IMR-90 (cell line): ENCODE measurements around the gene IGLL1. TPM values are rescaled to one million over a fixed set of nuclear protein-coding genes. Genes with fewer than 3 reads are reported as not detected.

Source experiments
- ATAC-seq: fragments of 200-7000 bp; cut with Tn5 transposase; 2 replicates; pipeline ENCODE4 v1.9.1; 2020; ENCODE audit warnings: low read depth, mild to moderate bottlenecking, moderate library complexity
- BruUV-seq: library from RNA; stranded (reverse); fragments of 400-500 nt; replicated peaks from 2 replicates; lab custom pipeline; 2021; lab: Mats Ljungman, UMichigan
- CTCF ChIA-PET: fragments of 300-600 bp; formaldehyde crosslinking; extraction: SDS; loops from one replicate; lab custom pipeline; 2021; ENCODE audit warnings: antibody characterized with exemption; lab: Yijun Ruan, JAX
- POLR2A ChIA-PET: fragments of 300-600 bp; sonication (Branson Sonifier 250); formaldehyde crosslinking; loops from one replicate; lab custom pipeline; 2022; ENCODE audit warnings: antibody characterized with exemption; ENCODE audit not compliant: unreplicated experiment; lab: Charles Lee
- DNase-seq: peaks from one replicate; pipeline ENCODE4 v3.0.0; 2013
- H2AFZ ChIP-seq: replicated peaks from 2 replicates; pipeline ENCODE3; 2013; ENCODE audit warnings: low read length, mild to moderate bottlenecking; ENCODE audit not compliant: poor library complexity
- H2AK5ac ChIP-seq: 2 replicates; pipeline ENCODE4 v1.6.1; 2013; ENCODE audit warnings: low read depth, low read length, inconsistent platforms
- H2AK9ac ChIP-seq: replicated peaks from 2 replicates; pipeline ENCODE3; 2013; ENCODE audit warnings: mild to moderate bottlenecking, low read depth, low read length, moderate library complexity; ENCODE audit not compliant: poor library complexity
- H2BK120ac ChIP-seq: 2 replicates; pipeline ENCODE4 v1.6.1; 2013; ENCODE audit warnings: low read depth, low read length, inconsistent platforms
- H2BK15ac ChIP-seq: 3 replicates; pipeline ENCODE4 v1.6.1; 2013; ENCODE audit warnings: low read depth, low read length, inconsistent platforms
- H2BK20ac ChIP-seq: 2 replicates; pipeline ENCODE4 v1.6.1; 2013; ENCODE audit warnings: low read depth, mild to moderate bottlenecking, inconsistent platforms, low read length, moderate library complexity
- H2BK5ac ChIP-seq: 2 replicates; pipeline ENCODE4 v1.6.1; 2013; ENCODE audit warnings: mild to moderate bottlenecking, low read depth, low read length, inconsistent platforms; ENCODE audit not compliant: poor library complexity, severe bottlenecking
- H3K14ac ChIP-seq: replicated peaks from 2 replicates; pipeline ENCODE4 v1.6.1; 2013; ENCODE audit warnings: low read depth, low read length, inconsistent platforms
- H3K18ac ChIP-seq: 2 replicates; pipeline ENCODE4 v1.6.1; 2013; ENCODE audit warnings: low read depth, low read length, control low read depth
- H3K23ac ChIP-seq: 2 replicates; pipeline ENCODE4 v1.6.1; 2013; ENCODE audit warnings: low read depth, low read length, inconsistent platforms
- H3K27ac ChIP-seq: 2 replicates; pipeline ENCODE4 v1.5.1; 2013; ENCODE audit warnings: mild to moderate bottlenecking, control low read depth, low read length; ENCODE audit not compliant: insufficient read depth
- H3K27me3 ChIP-seq: 2 replicates; pipeline ENCODE4 v1.6.1; 2013; ENCODE audit warnings: low read length; ENCODE audit not compliant: control insufficient read depth, insufficient read depth
- H3K36me3 ChIP-seq: 2 replicates; pipeline ENCODE4 v1.6.1; 2013; ENCODE audit warnings: low read length, mixed read lengths; ENCODE audit not compliant: control insufficient read depth, insufficient read depth
- H3K4ac ChIP-seq: 2 replicates; pipeline ENCODE4 v1.6.1; 2013; ENCODE audit warnings: low read depth, low read length, inconsistent platforms
- H3K4me1 ChIP-seq: 2 replicates; pipeline ENCODE4 v1.6.1; 2013; ENCODE audit warnings: low read length, mixed read lengths; ENCODE audit not compliant: control insufficient read depth, insufficient read depth
- H3K4me2 ChIP-seq: 2 replicates; pipeline ENCODE4 v1.6.1; 2013; ENCODE audit warnings: low read depth, mild to moderate bottlenecking, control low read depth, low read length, moderate library complexity
- H3K4me3 ChIP-seq: 2 replicates; pipeline ENCODE4 v1.5.1; 2013; ENCODE audit warnings: low read depth, mild to moderate bottlenecking, control low read depth, low read length, moderate library complexity; ENCODE audit not compliant: insufficient read depth
- H3K56ac ChIP-seq: 2 replicates; pipeline ENCODE4 v1.6.1; 2013; ENCODE audit warnings: low read length, inconsistent platforms; ENCODE audit not compliant: insufficient read depth; ENCODE audit errors: extremely low read depth
- H3K79me1 ChIP-seq, 2 experiments: 2 replicates each; pipeline ENCODE4 v1.6.1; 2013; ENCODE audit warnings: low read length in 2 of 2, inconsistent platforms in 1 of 2, low read depth in 1 of 2
- H3K9ac ChIP-seq: 2 replicates; pipeline ENCODE4 v1.6.1; 2013; ENCODE audit warnings: low read depth, low read length, control low read depth
- H3K9me1 ChIP-seq: 2 replicates; pipeline ENCODE4 v1.6.1; 2013; ENCODE audit warnings: low read length, inconsistent platforms; ENCODE audit not compliant: insufficient read depth
- H3K9me3 ChIP-seq: 2 replicates; pipeline ENCODE4 v1.6.1; 2013; ENCODE audit warnings: low read length; ENCODE audit not compliant: control insufficient read depth, insufficient read depth
- H4K20me1 ChIP-seq: 2 replicates; pipeline ENCODE4 v1.6.1; 2013; ENCODE audit warnings: low read length, inconsistent platforms; ENCODE audit not compliant: insufficient read depth
- H4K5ac ChIP-seq: 2 replicates; pipeline ENCODE4 v1.6.1; 2013; ENCODE audit warnings: mild to moderate bottlenecking, low read depth, low read length, control low read depth
- H4K8ac ChIP-seq, 2 experiments: 2 replicates each; pipeline ENCODE4 v1.6.1; 2013; ENCODE audit warnings: low read depth in 2 of 2, low read length in 2 of 2, control low read depth in 1 of 2, inconsistent platforms in 1 of 2
- H4K91ac ChIP-seq: 2 replicates; pipeline ENCODE4 v1.6.1; 2013; ENCODE audit warnings: low read depth, low read length, inconsistent platforms; ENCODE audit not compliant: insufficient read depth
- BHLHE40 ChIP-seq: fragments of 150-350 bp; IDR thresholded peaks from 2 replicates; pipeline ENCODE4 v1.6.1; 2016; ENCODE audit warnings: mild to moderate bottlenecking, low read depth, low read length
- MAZ ChIP-seq: IDR thresholded peaks from 2 replicates; pipeline ENCODE4 v1.6.1; 2012; ENCODE audit warnings: low read depth, mild to moderate bottlenecking, low read length, improper control_type of control experiment, moderate library complexity, borderline replicate concordance
- NFE2L2 ChIP-seq: fragments of 150-350 bp; IDR thresholded peaks from 2 replicates; pipeline ENCODE4 v1.6.1; 2016; ENCODE audit warnings: low read depth, mild to moderate bottlenecking, low read length
- POLR2A ChIP-seq: IDR thresholded peaks from 2 replicates; pipeline ENCODE4 v1.6.1; 2012; ENCODE audit warnings: mild to moderate bottlenecking, low read depth, low read length
- RAD21 ChIP-seq: IDR thresholded peaks from 2 replicates; pipeline ENCODE4 v1.6.1; 2012; ENCODE audit warnings: low read length, improper control_type of control experiment
- RFX5 ChIP-seq: IDR thresholded peaks from 2 replicates; pipeline ENCODE4 v1.8.0; 2012; ENCODE audit warnings: low read depth, mild to moderate bottlenecking, low read length, moderate library complexity
- WGBS, 2 experiments: methylation state at CpG; one replicate each; pipeline versions ENCODE4 v1.1.5 to v1.1.7; 2013; ENCODE audit warnings: missing lambda C conversion rate in 2 of 2; ENCODE audit not compliant: insufficient read length in 1 of 2; ENCODE audit errors: extremely low coverage in 2 of 2; 5-methylcytosine and 5-hydroxymethylcytosine counted together
- dilution Hi-C: fragments of 300-500 bp; cut with HindIII; formaldehyde crosslinking; loops from one replicate; pipeline ENCODE4 v1.14.3; 2018; ENCODE audit warnings: low sequenced_read_pairs; ENCODE audit not compliant: unreplicated experiment
- in situ Hi-C: fragments of 300-500 bp; cut with MboI; formaldehyde crosslinking; loops from 3 replicates; pipeline ENCODE4 v1.14.3; 2019; ENCODE audit warnings: low sequenced_read_pairs, inconsistent platforms, mixed read lengths
- intact Hi-C: fragments of 100-400 bp; cut with micrococcal nuclease; formaldehyde crosslinking; loops from 2 replicates; pipeline ENCODE4 v1.10.0; 2022
- polyA plus RNA-seq, 3 experiments: library from polyadenylated mRNA; depleted of rRNA; stranded (reverse); fragments of >200 nt; gene quantifications; 2 replicates each; pipeline ENCODE4 v1.2.3, GENCODE V29; 2012; ENCODE audit warnings: low replicate concordance in 1 of 3
- total RNA-seq: library from RNA; depleted of rRNA; stranded (reverse); fragments of >200 nt; gene quantifications from 2 replicates; pipeline ENCODE4 v1.2.3, GENCODE V29; 2012
- TF ChIP-seq, protein P1 (sequence below): conservative IDR thresholded peaks from 2 replicates; pipeline ENCODE4 v1.5.1; 2012; ENCODE audit warnings: mild to moderate bottlenecking, low read depth, low read length, improper control_type of control experiment
- TF ChIP-seq, protein P2 (sequence below): fragments of 150-350 bp; IDR thresholded peaks from 2 replicates; pipeline ENCODE4 v1.6.1; 2017; ENCODE audit warnings: mild to moderate bottlenecking, antibody characterized with exemption, low read length, low read depth
- TF ChIP-seq, protein P3 (sequence below): fragments of 150-350 bp; IDR thresholded peaks from 2 replicates; pipeline ENCODE4 v1.6.1; 2016; ENCODE audit warnings: low read depth, mild to moderate bottlenecking, low read length, moderate library complexity, borderline replicate concordance

The IGLL1 gene
- total and polyA plus RNA-seq, 2 of the 4 experiments (the other 2 are of a cell fraction), result not detected

DNA sequence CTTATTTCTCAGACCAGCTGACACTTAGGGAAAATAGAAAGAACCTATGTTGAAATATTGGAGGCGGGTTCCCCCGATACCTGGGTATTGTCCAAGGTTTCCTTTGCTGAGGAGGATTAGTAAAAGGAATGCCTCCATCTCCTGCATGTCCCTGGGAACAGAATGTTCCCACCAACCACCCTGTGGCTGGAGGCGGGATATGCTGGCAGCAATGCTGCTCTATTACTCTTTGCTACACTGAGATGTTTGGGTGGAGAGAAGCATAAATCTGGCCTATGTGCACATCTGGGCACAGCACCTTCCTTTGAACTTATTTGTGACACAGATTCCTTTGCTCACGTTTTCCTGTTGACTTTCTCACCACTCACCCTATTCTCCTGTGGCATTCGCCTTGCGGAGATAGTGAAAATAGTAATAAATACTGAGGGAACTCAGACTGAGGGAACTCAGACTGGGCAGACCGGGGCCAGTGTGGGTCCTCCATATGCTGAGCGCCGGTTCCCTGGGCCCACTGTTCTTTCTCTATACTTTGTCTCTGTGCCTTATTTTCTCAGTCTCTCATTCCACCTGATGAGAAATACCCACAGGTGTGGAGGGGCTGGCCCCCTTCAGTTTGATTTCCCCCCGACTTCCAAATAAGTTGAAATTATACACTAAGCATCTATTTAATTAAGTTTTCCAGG lies 32.1 kb downstream of the IGLL1 start:
- H3K4me1 ChIP-seq, result no peaks in the 10 kb centered on the region
- no peak overlapping the region for H2BK5ac ChIP-seq
- H3K14ac ChIP-seq, result no peak overlapping the region
- no peak overlapping the region for H2BK20ac ChIP-seq
- H3K27me3 ChIP-seq, result no peaks in the 10 kb centered on the region; the same call in 1 of the 2 replicates
- no peaks in the 10 kb centered on the region for H3K36me3 ChIP-seq
- in situ Hi-C loops (no loop called here), dilution Hi-C loops (no loop called here), intact Hi-C loops (loop anchor here (10.0 kb wide), 1 partner anchor 407 kb away; no protein-coding TSS in a partner anchor)
- no peak overlapping the region for H2AK9ac ChIP-seq
- ChIA-PET CTCF (no interaction called here), POLR2A (no interaction called here)
- H3K27ac ChIP-seq, result no peak overlapping the region
- no peak overlapping the region for H2AK5ac ChIP-seq
- no peak overlapping the region for H2BK15ac ChIP-seq
- no peak overlapping the region for H4K91ac ChIP-seq
- H3K56ac ChIP-seq, result no peak overlapping the region
- H3K4me3 ChIP-seq, result no peak overlapping the region
- no peak overlapping the region for H4K5ac ChIP-seq
- BruUV-seq, result no TSS peak
- DNase-seq (no peak), ATAC-seq (no peak)
- no CpG with 5 or more reads among the region's 10 CpGs for WGBS, 2 experiments
- H2AFZ ChIP-seq, result no peak overlapping the region
- H4K8ac ChIP-seq, result no peak overlapping the region
- no peaks in the 10 kb centered on the region for H4K20me1 ChIP-seq
- no peak overlapping the region for H3K4ac ChIP-seq
- H3K4me2 ChIP-seq, result no peak overlapping the region
- H3K9me1 ChIP-seq, result no peaks in the 10 kb centered on the region
- no peak overlapping the region for H3K23ac ChIP-seq
- H3K9me3 ChIP-seq, result peaks cover 8% of the 10 kb centered on the region
- H3K79me1 ChIP-seq, result no peaks in the 10 kb centered on the region
- TF ChIP-seq, protein P1, sequence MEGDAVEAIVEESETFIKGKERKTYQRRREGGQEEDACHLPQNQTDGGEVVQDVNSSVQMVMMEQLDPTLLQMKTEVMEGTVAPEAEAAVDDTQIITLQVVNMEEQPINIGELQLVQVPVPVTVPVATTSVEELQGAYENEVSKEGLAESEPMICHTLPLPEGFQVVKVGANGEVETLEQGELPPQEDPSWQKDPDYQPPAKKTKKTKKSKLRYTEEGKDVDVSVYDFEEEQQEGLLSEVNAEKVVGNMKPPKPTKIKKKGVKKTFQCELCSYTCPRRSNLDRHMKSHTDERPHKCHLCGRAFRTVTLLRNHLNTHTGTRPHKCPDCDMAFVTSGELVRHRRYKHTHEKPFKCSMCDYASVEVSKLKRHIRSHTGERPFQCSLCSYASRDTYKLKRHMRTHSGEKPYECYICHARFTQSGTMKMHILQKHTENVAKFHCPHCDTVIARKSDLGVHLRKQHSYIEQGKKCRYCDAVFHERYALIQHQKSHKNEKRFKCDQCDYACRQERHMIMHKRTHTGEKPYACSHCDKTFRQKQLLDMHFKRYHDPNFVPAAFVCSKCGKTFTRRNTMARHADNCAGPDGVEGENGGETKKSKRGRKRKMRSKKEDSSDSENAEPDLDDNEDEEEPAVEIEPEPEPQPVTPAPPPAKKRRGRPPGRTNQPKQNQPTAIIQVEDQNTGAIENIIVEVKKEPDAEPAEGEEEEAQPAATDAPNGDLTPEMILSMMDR, result no peak
- TF ChIP-seq, protein P2, sequence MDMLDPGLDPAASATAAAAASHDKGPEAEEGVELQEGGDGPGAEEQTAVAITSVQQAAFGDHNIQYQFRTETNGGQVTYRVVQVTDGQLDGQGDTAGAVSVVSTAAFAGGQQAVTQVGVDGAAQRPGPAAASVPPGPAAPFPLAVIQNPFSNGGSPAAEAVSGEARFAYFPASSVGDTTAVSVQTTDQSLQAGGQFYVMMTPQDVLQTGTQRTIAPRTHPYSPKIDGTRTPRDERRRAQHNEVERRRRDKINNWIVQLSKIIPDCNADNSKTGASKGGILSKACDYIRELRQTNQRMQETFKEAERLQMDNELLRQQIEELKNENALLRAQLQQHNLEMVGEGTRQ, result no peak
- TF ChIP-seq BHLHE40, result no peak
- TF ChIP-seq RFX5, result no peak
- no peak for TF ChIP-seq POLR2A
- TF ChIP-seq MAZ, result no peak
- TF ChIP-seq RAD21, result no peak
- TF ChIP-seq, protein P3, sequence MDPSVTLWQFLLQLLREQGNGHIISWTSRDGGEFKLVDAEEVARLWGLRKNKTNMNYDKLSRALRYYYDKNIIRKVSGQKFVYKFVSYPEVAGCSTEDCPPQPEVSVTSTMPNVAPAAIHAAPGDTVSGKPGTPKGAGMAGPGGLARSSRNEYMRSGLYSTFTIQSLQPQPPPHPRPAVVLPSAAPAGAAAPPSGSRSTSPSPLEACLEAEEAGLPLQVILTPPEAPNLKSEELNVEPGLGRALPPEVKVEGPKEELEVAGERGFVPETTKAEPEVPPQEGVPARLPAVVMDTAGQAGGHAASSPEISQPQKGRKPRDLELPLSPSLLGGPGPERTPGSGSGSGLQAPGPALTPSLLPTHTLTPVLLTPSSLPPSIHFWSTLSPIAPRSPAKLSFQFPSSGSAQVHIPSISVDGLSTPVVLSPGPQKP, result no peak
- TF ChIP-seq NFE2L2, result no peak
- no peak overlapping the region for H3K18ac ChIP-seq
- no peak overlapping the region for H2BK120ac ChIP-seq
- H3K9ac ChIP-seq, result no peak overlapping the region
